HUES48 (cell line): ENCODE data around the gene OR14I1.

ENCODE experiments used
- H3K27ac ChIP-seq: one replicate; pipeline ENCODE4 v1.7.0; 2013; ENCODE audit warnings: low read depth, low read length, inconsistent platforms
- H3K27me3 ChIP-seq: 2 replicates; pipeline ENCODE4 v1.6.1; 2013; ENCODE audit warnings: mild to moderate bottlenecking, low read length; ENCODE audit not compliant: control insufficient read depth, insufficient read depth
- H3K36me3 ChIP-seq: 2 replicates; pipeline ENCODE4 v1.6.1; 2013; ENCODE audit warnings: low read length; ENCODE audit not compliant: control insufficient read depth, insufficient read depth
- H3K4me1 ChIP-seq: 2 replicates; pipeline ENCODE4 v1.6.1; 2013; ENCODE audit warnings: mild to moderate bottlenecking, low read length; ENCODE audit not compliant: control insufficient read depth, insufficient read depth
- H3K4me3 ChIP-seq: 2 replicates; pipeline ENCODE4 v1.5.1; 2013; ENCODE audit warnings: mild to moderate bottlenecking, low read depth, low read length
- H3K9ac ChIP-seq: 2 replicates; pipeline ENCODE4 v1.6.1; 2013; ENCODE audit warnings: mild to moderate bottlenecking, low read depth, low read length, moderate library complexity
- H3K9me3 ChIP-seq: 2 replicates; pipeline ENCODE4 v1.6.1; 2013; ENCODE audit warnings: low read length; ENCODE audit not compliant: control insufficient read depth, insufficient read depth

The OR14I1 gene

DNA sequence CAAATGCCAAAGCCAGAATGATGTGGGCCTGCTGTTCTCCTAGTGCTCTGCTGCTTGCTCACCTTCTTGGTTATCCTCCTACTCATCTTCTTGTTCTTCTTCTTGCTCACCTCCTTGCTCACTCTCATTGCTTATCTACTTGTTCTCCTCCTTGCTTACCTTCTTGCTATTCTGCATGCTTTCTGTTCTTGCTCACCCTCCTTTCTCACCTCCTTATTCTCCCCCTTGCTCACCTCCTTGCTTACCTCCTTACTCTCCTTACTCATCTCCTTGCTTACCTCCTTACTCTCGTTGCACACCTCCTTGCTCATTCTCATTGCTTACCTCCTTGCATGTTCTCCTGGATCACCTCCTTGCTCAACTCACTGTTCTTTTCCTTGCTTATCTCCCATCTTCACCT lies at the start of gene OR14I1:
TSS of gene OR14I1 (minus strand) at position 53 of the 400 bp plus-strand sequence.
- Histone ChIP-seq H3K27ac (no peak within 1 kb of the TSS), H3K36me3 (no peaks in the 10 kb centered on the region), H3K4me1 (no peaks in the 10 kb centered on the region), H3K9me3 (peaks cover 94% of the 10 kb centered on the region), H3K27me3 (no peaks in the 10 kb centered on the region), H3K4me3 (no peak within 1 kb of the TSS), H3K9ac (no peak within 1 kb of the TSS)

DNA sequence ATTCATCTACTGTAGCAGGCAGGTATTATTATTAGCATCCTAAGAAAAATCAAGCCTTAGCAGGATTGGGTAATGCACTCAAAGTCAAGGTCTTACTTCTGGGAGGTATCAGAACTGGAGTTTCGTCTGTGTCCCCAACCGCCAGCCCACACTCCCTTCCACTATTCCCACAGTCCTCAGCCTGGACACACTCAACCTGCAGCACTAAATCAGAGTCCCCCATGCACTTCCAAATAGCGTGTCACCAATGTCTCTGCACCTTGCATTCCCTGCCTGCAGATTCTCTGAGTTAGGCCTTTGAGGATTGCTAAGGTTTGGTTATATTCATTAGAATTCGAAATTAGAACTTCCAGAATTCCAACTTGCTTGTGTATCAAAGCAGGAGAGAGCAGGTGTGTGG lies 49.1 kb upstream of the OR14I1 start:
- Histone ChIP-seq H3K9me3 (peaks cover 81% of the 10 kb centered on the region), H3K9ac (no peak overlapping the region), H3K4me1 (no peaks in the 10 kb centered on the region), H3K4me3 (no peak overlapping the region), H3K27ac (no peak overlapping the region), H3K27me3 (no peaks in the 10 kb centered on the region), H3K36me3 (no peaks in the 10 kb centered on the region)

DNA sequence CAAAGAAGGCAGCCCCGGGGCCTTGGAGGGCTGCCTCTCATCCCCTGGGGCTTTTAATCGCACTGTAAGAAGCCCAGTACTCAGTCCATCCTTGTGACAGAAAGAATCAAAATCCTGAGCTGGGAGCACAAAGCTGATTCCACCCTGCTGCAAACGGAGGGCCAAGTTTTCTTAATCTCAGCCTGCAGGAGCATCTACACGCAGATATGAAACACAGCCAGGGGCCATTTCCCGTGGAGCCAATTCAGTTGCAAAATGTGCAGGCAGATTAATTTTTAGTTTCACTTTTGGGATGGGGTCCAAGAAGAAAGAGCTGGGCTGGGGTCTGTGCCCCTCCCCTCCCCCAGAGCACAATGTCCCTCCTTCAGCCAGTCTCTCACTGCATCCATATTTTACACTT lies 48.6 kb upstream of the OR14I1 start:
- Histone ChIP-seq H3K9ac (no peak overlapping the region), H3K27ac (no peak overlapping the region), H3K27me3 (no peaks in the 10 kb centered on the region), H3K9me3 (peaks cover 78% of the 10 kb centered on the region), H3K36me3 (no peaks in the 10 kb centered on the region), H3K4me1 (no peaks in the 10 kb centered on the region), H3K4me3 (no peak overlapping the region)

DNA sequence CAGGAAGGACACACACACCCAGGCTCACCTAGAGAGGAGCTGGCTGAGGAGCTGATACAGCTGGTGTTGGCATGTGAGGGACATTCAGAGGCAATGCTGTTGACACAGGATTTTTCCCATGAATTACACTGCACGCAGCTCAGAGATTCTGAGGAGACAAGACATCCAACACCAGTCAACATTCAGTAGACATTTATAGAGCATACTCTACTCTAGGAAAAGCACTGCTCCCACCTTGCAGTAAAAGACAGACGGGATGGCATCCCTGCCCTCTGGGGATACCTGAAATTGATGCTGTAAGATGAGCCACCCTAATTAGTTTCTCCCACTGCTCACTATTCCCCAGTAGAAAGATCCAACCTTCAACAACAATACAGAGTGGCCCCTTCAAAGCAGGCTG lies 47.9 kb upstream of the OR14I1 start:
- no peak overlapping the region for H3K9ac ChIP-seq
- H3K4me1 ChIP-seq: no peaks in the 10 kb centered on the region
- H3K27me3 ChIP-seq: no peaks in the 10 kb centered on the region
- H3K9me3 ChIP-seq: peaks cover 76% of the 10 kb centered on the region
- no peak overlapping the region for H3K4me3 ChIP-seq
- no peaks in the 10 kb centered on the region for H3K36me3 ChIP-seq
- no peak overlapping the region for H3K27ac ChIP-seq

DNA sequence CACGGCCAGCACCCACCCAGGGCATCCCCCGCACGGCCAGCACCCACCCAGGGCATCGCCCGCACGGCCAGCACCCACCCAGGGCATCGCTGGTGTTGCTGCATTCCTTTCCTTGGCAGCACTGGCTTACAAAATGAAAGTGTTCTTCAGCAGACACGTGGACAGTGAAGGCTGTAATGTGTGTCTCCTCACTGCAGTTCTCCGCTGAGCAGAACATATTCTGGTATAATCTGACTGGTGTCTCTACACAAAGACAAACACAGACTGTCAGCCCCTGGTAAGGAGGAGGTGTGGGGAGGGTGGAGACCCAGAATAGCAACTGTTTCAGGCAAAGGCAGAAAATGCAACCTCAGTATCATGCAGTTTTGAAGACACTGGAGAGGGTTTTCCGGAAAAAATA lies 45.6 kb upstream of the OR14I1 start:
- Histone ChIP-seq H3K4me3 (no peak overlapping the region), H3K36me3 (no peaks in the 10 kb centered on the region), H3K27me3 (no peaks in the 10 kb centered on the region), H3K4me1 (no peaks in the 10 kb centered on the region), H3K27ac (no peak overlapping the region), H3K9me3 (peaks cover 77% of the 10 kb centered on the region), H3K9ac (no peak overlapping the region)

DNA sequence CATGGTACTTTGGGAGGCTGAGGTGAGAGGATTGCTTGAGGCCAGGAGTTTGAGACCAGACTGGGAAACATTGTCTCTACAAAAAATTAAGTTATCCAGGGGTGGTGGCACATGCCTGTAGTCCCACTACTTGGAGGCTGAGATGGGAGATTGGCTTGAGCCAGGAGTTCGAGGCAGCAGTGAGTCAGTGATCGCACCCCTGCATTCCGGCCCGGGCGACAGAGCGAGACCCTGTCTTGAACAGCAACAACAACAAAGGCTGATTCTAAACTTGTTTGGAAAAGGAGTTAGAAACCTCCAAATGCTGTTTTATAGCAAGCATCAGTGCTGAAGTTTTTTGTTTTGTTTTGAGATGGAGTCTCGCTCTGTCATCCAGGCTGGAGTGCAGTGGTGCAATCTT lies 38.3 kb upstream of the OR14I1 start:
- H3K9me3 ChIP-seq: peaks cover 83% of the 10 kb centered on the region
- no peaks in the 10 kb centered on the region for H3K4me1 ChIP-seq
- H3K36me3 ChIP-seq: no peaks in the 10 kb centered on the region
- no peak overlapping the region for H3K9ac ChIP-seq
- H3K27ac ChIP-seq: no peak overlapping the region
- H3K4me3 ChIP-seq: no peak overlapping the region
- no peaks in the 10 kb centered on the region for H3K27me3 ChIP-seq

DNA sequence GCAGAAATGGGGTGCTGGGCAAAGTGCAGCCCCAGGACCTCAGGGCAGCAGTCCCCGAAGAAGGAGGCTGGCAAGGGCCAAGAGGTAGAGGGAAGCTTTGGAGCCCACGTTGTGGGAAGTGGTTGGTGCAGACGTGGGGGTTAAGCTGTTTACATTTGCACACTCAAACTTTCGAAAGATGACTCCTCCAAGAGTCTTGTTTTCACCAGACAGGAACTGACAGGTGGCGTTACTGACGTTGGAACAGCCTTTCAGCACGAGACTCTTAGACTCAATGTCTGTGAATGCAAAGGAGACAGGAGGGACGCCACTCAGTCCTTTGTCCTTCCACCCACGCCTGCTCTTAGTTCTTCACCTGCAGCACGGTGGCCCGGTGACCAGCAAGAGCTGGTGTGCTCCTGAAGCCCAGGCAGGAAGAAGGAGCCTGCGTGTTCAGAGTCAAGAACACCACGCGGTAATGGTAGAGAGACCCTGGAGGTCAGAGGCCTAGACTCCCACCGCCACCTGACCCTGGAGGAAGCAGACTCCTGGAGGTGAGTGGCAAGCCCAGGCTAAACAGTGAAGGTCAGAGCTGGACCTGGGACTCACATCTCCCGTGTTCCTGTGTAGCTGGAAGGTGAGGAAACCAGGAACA lies 37.1 kb upstream of the OR14I1 start:
- H3K27me3 ChIP-seq: no peaks in the 10 kb centered on the region
- H3K4me1 ChIP-seq: no peaks in the 10 kb centered on the region
- no peak overlapping the region for H3K27ac ChIP-seq
- no peak overlapping the region for H3K9ac ChIP-seq
- H3K9me3 ChIP-seq: peaks cover 81% of the 10 kb centered on the region
- no peak overlapping the region for H3K4me3 ChIP-seq
- no peaks in the 10 kb centered on the region for H3K36me3 ChIP-seq

DNA sequence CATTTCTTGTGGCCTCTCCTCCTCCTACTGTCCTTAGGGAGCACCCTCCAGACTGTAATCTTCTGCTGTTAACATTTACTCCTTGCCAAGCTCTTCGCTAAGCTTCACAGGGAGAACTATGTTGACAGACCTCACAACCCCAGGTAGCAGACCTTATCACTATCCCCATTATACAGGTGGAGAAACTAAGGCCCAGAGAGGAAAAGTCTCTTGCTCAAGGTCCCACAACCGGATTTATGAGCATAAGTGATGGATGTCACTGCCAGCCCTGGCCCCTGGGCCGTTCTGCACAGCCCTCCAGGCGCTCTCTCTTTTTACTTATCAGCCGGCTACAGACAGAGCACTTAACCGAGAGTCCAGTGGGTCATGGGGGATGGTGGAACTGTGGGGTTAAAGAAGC lies 34.9 kb upstream of the OR14I1 start:
- H3K9ac ChIP-seq: no peak overlapping the region
- no peaks in the 10 kb centered on the region for H3K4me1 ChIP-seq
- H3K27me3 ChIP-seq: no peaks in the 10 kb centered on the region
- H3K4me3 ChIP-seq: no peak overlapping the region
- H3K27ac ChIP-seq: no peak overlapping the region
- H3K9me3 ChIP-seq: peaks cover 85% of the 10 kb centered on the region
- no peaks in the 10 kb centered on the region for H3K36me3 ChIP-seq

DNA sequence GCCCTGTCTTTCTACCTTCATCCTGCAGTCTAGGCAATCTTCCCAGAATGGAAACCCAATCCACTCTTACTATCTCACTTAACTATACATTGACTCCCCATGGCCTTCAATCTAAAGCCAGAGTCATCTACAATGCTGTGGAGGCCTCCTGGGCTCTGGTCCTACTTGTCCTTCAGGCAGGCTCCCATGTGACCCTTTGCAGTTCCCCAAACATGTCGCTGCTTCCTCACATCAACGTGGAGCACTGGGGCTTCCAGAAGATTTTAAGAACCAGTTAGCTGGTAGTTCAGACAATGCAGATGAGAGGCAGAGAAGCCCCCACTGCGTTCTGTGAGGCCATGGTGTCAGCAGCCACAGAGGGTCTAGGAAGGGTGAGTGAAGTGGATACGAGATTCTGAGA lies 34.4 kb upstream of the OR14I1 start:
- Histone ChIP-seq H3K36me3 (no peaks in the 10 kb centered on the region), H3K27ac (no peak overlapping the region), H3K4me1 (no peaks in the 10 kb centered on the region), H3K9me3 (peaks cover 90% of the 10 kb centered on the region), H3K9ac (no peak overlapping the region), H3K4me3 (no peak overlapping the region), H3K27me3 (no peaks in the 10 kb centered on the region)

DNA sequence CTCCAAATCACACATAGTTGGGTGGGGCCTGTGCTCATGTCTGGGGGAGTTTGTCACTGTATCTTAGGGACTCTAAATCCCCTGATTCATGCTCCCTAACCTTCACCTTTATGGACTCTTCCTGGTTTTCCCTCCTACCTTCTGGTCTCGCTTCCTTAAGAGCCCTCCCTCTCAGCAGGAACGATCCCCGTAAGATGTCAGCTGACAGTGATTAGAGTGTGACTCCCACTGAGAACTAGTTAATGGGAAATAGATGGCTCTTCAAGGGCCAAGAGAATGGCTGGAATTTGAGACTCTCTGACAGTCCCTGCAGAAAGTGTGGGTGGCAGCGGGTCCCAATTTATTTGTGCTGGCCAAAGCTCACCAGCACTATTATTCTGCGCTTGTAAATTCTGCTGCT lies 31.0 kb upstream of the OR14I1 start:
- Histone ChIP-seq H3K4me3 (no peak overlapping the region), H3K27ac (no peak overlapping the region), H3K9me3 (peaks cover 93% of the 10 kb centered on the region), H3K4me1 (no peaks in the 10 kb centered on the region), H3K9ac (no peak overlapping the region), H3K36me3 (no peaks in the 10 kb centered on the region), H3K27me3 (no peaks in the 10 kb centered on the region)

DNA sequence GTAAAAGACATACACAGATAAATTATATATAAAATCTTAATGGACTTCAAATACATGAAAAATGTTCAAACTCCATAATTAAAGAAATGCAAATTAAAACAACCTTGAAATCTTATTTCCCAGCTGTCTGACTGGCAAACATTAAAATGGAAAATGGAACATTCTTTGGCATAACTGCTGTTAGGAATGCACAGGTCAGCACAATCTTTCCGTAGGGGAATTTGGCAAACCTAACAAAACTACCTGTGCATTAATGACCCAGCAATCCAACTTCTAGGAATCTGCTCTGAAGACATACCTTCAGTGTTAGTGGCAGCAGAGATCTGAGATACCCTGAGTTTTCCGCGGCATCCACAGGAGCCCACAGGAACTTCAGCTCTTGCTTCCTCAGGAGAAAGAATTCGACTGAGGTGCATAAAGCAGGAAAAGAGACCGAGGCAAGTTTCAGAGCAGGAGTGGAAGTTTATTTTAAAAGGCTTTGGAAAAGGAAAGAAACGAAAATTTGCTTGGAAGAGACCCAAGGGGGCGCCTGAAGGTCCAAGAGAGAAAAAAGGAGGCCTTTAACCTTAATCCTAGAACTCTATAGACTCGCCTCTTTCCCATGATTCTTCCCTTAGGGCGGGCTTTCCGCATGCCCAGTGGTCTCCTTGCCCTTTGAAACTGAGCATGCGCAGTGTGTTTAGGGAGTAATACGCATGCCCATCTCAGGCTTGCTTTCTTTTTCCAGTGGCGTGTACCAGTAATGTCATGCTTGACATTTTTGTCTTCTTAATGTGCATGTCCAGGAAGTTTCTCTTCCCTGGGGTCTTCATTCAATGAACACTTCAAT lies 28.2 kb upstream of the OR14I1 start:
- no peaks in the 10 kb centered on the region for H3K4me1 ChIP-seq
- H3K36me3 ChIP-seq: no peaks in the 10 kb centered on the region
- H3K4me3 ChIP-seq: no peak overlapping the region
- peaks cover 86% of the 10 kb centered on the region for H3K9me3 ChIP-seq
- H3K27ac ChIP-seq: no peak overlapping the region
- no peaks in the 10 kb centered on the region for H3K27me3 ChIP-seq
- no peak overlapping the region for H3K9ac ChIP-seq
